Panc1 (cell line): ENCODE measurements around the gene ZNF273. TPM values are rescaled to one million over a fixed set of nuclear protein-coding genes. Genes with fewer than 3 reads are reported as not detected.
"Not testable (repeated sequence)": the region's sequence is repeated elsewhere in the genome, so short reads cannot be mapped to it uniquely, and the experiment has no call there.

Experiments used
- ATAC-seq: fragments of 200-7000 bp; cut with Tn5 transposase; 2 replicates; pipeline ENCODE4 v1.9.1; 2020; ENCODE audit warnings: mild to moderate bottlenecking, moderate library complexity
- BruUV-seq: library from RNA; stranded (reverse); fragments of 400-500 nt; replicated peaks from 2 replicates; lab custom pipeline; 2021; lab: Mats Ljungman, UMichigan
- CTCF ChIA-PET: fragments of 300-600 bp; sonication (Branson Sonifier 250); formaldehyde crosslinking; loops from one replicate; lab custom pipeline; 2022; ENCODE audit warnings: antibody characterized with exemption; lab: Charles Lee
- POLR2A ChIA-PET: fragments of 300-600 bp; sonication (Branson Sonifier 250); formaldehyde crosslinking; loops from one replicate; lab custom pipeline; 2022; ENCODE audit warnings: antibody characterized with exemption; lab: Charles Lee
- DNase-seq: peaks from one replicate; pipeline ENCODE4 v3.0.0-alpha.2; 2010; ENCODE audit warnings: low read depth, low spot score
- H3K27ac ChIP-seq: 2 replicates; pipeline ENCODE4 v1.5.1; 2011; ENCODE audit warnings: mild to moderate bottlenecking, low read length, inconsistent platforms
- H3K27me3 ChIP-seq: fragments of 200-500 bp; sonication (Bioruptor generic); 2 replicates; pipeline ENCODE4 v1.6.0; 2014; ENCODE audit warnings: low read length, inconsistent platforms; ENCODE audit not compliant: control insufficient read depth, insufficient read depth
- H3K36me3 ChIP-seq: fragments of 200-500 bp; sonication (Bioruptor generic); 2 replicates; pipeline ENCODE4 v1.5.1; 2014; ENCODE audit warnings: inconsistent platforms, mild to moderate bottlenecking, low read length, moderate library complexity; ENCODE audit not compliant: control insufficient read depth, insufficient read depth
- H3K4me1 ChIP-seq: 2 replicates; pipeline ENCODE4 v1.5.1; 2011; ENCODE audit warnings: inconsistent platforms, mild to moderate bottlenecking, low read length, moderate library complexity; ENCODE audit not compliant: control insufficient read depth, insufficient read depth
- H3K4me3 ChIP-seq, 2 experiments: 2 replicates each; pipeline ENCODE4 v1.5.1; 2011 to 2012; ENCODE audit warnings: low read depth in 2 of 2, low read length in 2 of 2, mild to moderate bottlenecking in 2 of 2, inconsistent platforms in 1 of 2, moderate library complexity in 1 of 2
- H3K9me3 ChIP-seq: fragments of 200-500 bp; sonication (Bioruptor generic); 2 replicates; pipeline ENCODE4 v1.5.1; 2014; ENCODE audit warnings: low read depth, mild to moderate bottlenecking, inconsistent platforms, low read length, moderate library complexity; ENCODE audit not compliant: control insufficient read depth, insufficient read depth
- POLR2AphosphoS5 ChIP-seq: IDR thresholded peaks from 2 replicates; pipeline ENCODE4 v1.6.1; 2012; ENCODE audit warnings: mild to moderate bottlenecking, low read depth, low read length, moderate library complexity
- REST ChIP-seq, 2 experiments: IDR thresholded peaks; 2 replicates each; pipeline ENCODE4 v1.6.1; 2011 to 2012; ENCODE audit warnings: low read depth in 2 of 2, control low read depth in 1 of 2, low read length in 1 of 2, mild to moderate bottlenecking in 1 of 2, moderate library complexity in 1 of 2; ENCODE audit not compliant: insufficient read depth in 1 of 2
- SIN3A ChIP-seq: IDR thresholded peaks from 2 replicates; pipeline ENCODE4 v1.6.1; 2012; ENCODE audit warnings: low read depth, mild to moderate bottlenecking, low read length, moderate library complexity, borderline replicate concordance; ENCODE audit not compliant: insufficient read depth
- TCF7L2 ChIP-seq: IDR thresholded peaks from 2 replicates; pipeline ENCODE4 v1.6.1; 2011; ENCODE audit warnings: mild to moderate bottlenecking, low read depth, low read length, inconsistent platforms
- in situ Hi-C: cut with HindIII; loops from 2 replicates; pipeline ENCODE4 v1.10.0; 2016; ENCODE audit warnings: low sequenced_read_pairs, low pct_unique_long_range_greater_than_20kb
- intact Hi-C: fragments of 100-400 bp; cut with micrococcal nuclease; formaldehyde crosslinking; loops from one replicate; pipeline ENCODE4 v1.10.0; 2022; ENCODE audit not compliant: unreplicated experiment
- total RNA-seq: library from RNA; stranded (reverse); gene quantifications from one replicate; pipeline ENCODE4 v1.2.1, GENCODE V29; 2021; ENCODE audit not compliant: unreplicated experiment

The ZNF273 gene
- total RNA-seq, 1 experiment from 2014 or later, result 6.4 TPM

- ChIA-PET CTCF (no interaction called here), POLR2A (no interaction called here)
- DNase-seq (no peak), ATAC-seq (peak; percentile 61)
- in situ Hi-C loops (no loop called here), intact Hi-C loops (no loop called here)
- Histone ChIP-seq H3K27ac (peak overlapping the region; percentile 39; the same call in 1 of the 2 replicates), H3K4me3 (peak overlapping the region; percentile 40 to 62), H3K36me3 (no peaks in the 10 kb centered on the region), H3K4me1 (peaks cover 9% of the 10 kb centered on the region; the same call in 1 of the 2 replicates), H3K9me3 (no peaks in the 10 kb centered on the region), H3K27me3 (peaks cover 9% of the 10 kb centered on the region)
- TF ChIP-seq POLR2AphosphoS5, result no peak
- no peak for TF ChIP-seq TCF7L2
- no peak for TF ChIP-seq SIN3A
- no peak for TF ChIP-seq REST (IDR thresholded peaks at IDR 0.05; ENCODE audit: insufficient read depth in 1 of 2, low read depth in 2 of 2, low read length in 1 of 2)
- BruUV-seq, result no TSS peak
Observed at GRCh38 chr7:64888901-64889685, 14.0 kb upstream of the ZNF273 start.

- intact Hi-C loops (no loop called here), in situ Hi-C loops (no loop called here)
- TF ChIP-seq POLR2AphosphoS5, result no peak
- Histone ChIP-seq H3K9me3 (no peaks in the 10 kb centered on the region), H3K27me3 (peaks cover 9% of the 10 kb centered on the region), H3K36me3 (no peaks in the 10 kb centered on the region), H3K4me1 (peaks cover 9% of the 10 kb centered on the region; the same call in 1 of the 2 replicates), H3K27ac (no peak overlapping the region), H3K4me3 (peak overlapping the region in 1 of 2 experiments; percentile 62; a peak in 2 of 4 replicates)
- no peak for DNase-seq
- ChIA-PET POLR2A (no interaction called here), CTCF (no interaction called here)
- no peak for ATAC-seq
- no TSS peak for BruUV-seq
Observed at GRCh38 chr7:64889686-64890162, 13.3 kb upstream of the ZNF273 start.

- ATAC-seq, POLR2A ChIA-PET, H3K27ac ChIP-seq, H3K36me3 ChIP-seq, H3K4me1 ChIP-seq, DNase-seq, in situ Hi-C loops, intact Hi-C loops, H3K4me3 ChIP-seq, H3K9me3 ChIP-seq, H3K27me3 ChIP-seq, CTCF ChIA-PET, BruUV-seq: not testable (repeated sequence)
Observed at GRCh38 chr7:64890273-64890672, 12.8 kb upstream of the ZNF273 start.
